Stimulated activated naive CD8-positive, alpha-beta T cell treated with anti-CD3 and anti-CD28 coated beads, Interleukin-15, Interleukin-2, amounts not matched to agents 100 ng/mL and 50 ng/mL, for 24 hours (primary cell): Measurements from ENCODE around the gene SUPT3H.
"Not testable (repeated sequence)": the region's sequence is repeated elsewhere in the genome, so short reads cannot be mapped to it uniquely, and the experiment has no call there.

Experiments
- H3K27ac Mint-ChIP-seq: one replicate; pipeline ENCODE4 v1.8.0; 2021; ENCODE audit warnings: mild to moderate bottlenecking, mixed read lengths
- H3K27me3 Mint-ChIP-seq: one replicate; pipeline ENCODE4 v1.8.0; 2021; ENCODE audit warnings: mixed read lengths
- H3K36me3 Mint-ChIP-seq: one replicate; pipeline ENCODE4 v1.8.0; 2021; ENCODE audit warnings: low read depth, mixed read lengths
- H3K4me1 Mint-ChIP-seq: one replicate; pipeline ENCODE4 v1.8.0; 2021; ENCODE audit warnings: low read depth, mixed read lengths
- H3K4me3 Mint-ChIP-seq: one replicate; pipeline ENCODE4 v1.8.0; 2021; ENCODE audit warnings: mild to moderate bottlenecking, mixed read lengths
- H3K9me3 Mint-ChIP-seq: one replicate; pipeline ENCODE4 v1.8.0; 2021; ENCODE audit warnings: mixed read lengths

The SUPT3H gene

DNA sequence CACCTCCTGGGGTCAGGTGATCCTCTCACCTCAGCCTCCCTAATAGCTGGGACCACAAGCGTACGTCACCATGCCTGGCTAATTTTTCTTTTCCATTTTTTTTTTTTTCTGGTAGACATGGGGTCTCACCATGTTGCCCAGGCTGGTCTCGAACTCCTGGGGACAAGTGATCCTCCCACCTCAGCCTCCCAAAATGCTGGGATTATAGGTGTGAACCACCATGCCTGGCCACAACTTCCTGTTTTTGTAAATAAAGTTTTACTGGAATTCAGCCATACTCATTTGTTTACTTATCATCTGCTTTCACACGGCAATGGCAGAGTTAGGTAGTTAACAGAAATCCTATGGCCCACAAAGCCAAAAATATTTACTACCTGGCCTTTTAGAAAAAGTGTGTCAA is 57.4 kb downstream of the SUPT3H start:
- Mint-ChIP-seq H3K27ac (no peak overlapping the region), H3K4me3 (no peak overlapping the region), H3K36me3 (peaks cover 9% of the 10 kb centered on the region), H3K4me1 (peaks cover 28% of the 10 kb centered on the region), H3K9me3 (no peaks in the 10 kb centered on the region), H3K27me3 (no peaks in the 10 kb centered on the region)

DNA sequence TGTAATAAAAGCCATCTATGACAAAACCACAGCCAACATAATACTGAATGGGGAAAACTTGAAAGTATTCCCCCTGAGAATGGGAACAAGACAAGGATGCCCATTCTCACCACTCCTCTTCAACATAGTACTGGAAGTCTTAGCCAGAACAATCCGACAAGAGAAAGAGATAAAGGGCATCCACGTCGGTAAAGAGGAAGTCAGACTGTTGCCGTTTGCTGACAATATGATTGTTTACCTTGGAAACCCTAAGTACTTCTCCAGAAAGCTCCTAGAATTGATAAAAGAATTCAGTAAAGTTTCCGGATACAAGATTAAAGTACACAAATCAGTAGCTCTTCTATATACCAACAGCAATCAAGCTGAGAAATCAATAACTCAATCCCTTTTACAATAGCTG is 63.6 kb downstream of the SUPT3H start:
- Mint-ChIP-seq H3K9me3 (peaks cover 4% of the 10 kb centered on the region), H3K27ac (no peak overlapping the region), H3K36me3 (peaks cover 34% of the 10 kb centered on the region), H3K4me3 (no peak overlapping the region), H3K4me1 (peaks cover 46% of the 10 kb centered on the region), H3K27me3 (no peaks in the 10 kb centered on the region)

DNA sequence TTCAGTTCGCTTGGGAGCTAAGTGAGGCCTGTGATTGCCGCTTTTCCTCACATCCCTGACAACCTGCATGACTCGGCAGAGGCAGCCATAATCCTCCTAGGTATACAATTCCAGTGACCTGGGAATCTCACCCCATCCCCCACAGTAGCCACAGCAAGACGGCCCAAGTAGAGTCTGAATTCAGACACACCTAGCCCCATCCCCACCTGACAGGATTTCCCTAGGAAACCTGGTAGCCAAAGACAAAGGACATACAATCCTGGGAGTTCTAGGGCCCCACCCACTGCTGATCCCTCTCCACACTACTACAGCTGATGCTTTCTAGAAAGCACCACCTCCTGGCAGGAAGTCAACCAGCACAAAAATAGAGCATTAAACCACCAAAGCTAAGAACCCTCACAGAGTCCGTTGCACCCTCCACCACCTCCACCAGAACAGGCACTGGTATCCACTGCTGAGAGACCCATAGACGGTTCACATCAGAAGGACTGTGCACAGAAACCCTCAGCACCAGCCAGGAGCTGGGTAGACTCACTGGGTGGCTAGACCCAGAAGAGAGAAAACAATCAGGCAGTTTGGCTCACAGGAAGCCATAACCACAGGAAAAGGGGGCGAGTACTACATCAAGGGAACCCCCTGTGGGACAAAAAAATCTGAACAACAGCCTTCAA is 67.5 kb downstream of the SUPT3H start:
- Mint-ChIP-seq H3K27me3 (no peaks in the 10 kb centered on the region), H3K27ac (peak overlapping the region; percentile 49), H3K4me3 (peak overlapping the region; percentile 39), H3K4me1 (peaks cover 53% of the 10 kb centered on the region), H3K36me3 (peaks cover 52% of the 10 kb centered on the region), H3K9me3 (peaks cover 8% of the 10 kb centered on the region)

DNA sequence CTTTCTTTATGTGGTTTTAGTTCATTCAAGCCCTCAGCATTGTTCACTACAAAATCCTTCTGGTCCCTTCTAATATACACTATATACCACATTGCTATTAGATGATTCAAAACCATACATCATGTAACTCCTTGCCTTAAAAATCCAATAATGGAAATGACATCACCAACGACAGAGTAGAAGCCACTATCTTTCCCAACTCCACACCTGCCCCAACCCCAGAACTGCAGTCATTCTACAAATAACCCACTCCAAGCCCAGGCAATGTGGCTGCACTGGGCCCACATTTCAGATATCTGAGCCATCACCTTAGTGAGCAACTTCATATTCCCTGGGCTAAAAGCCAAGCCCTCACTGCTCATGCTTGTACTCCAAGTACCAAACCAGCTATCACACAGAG is 72.2 kb downstream of the SUPT3H start:
- Mint-ChIP-seq H3K27ac (no peak overlapping the region), H3K27me3 (no peaks in the 10 kb centered on the region), H3K36me3 (peaks cover 35% of the 10 kb centered on the region), H3K4me3 (no peak overlapping the region), H3K4me1 (peaks cover 27% of the 10 kb centered on the region), H3K9me3 (peaks cover 5% of the 10 kb centered on the region)

DNA sequence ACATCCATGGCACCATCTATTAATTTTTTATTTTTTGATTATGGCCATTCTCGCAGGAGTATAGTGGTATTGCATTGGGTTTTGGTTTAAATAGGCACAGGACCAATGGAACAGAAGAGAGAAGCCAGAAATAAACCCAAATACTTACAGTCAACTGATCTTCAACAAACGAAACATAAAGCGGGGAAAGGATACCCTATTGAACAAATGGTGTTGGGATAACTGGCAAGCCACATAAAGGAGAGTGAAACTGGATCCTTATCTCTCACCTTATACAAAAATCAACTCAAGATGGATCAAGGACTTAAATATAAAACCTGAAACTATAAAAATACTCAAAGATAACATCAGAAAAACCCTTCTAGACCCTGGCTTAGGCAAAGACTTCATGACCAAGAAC is 74.9 kb downstream of the SUPT3H start:
- Mint-ChIP-seq H3K27me3 (no peaks in the 10 kb centered on the region), H3K36me3 (peaks cover 27% of the 10 kb centered on the region), H3K4me1 (peaks cover 8% of the 10 kb centered on the region), H3K4me3 (no peak overlapping the region), H3K27ac (no peak overlapping the region), H3K9me3 (peaks cover 5% of the 10 kb centered on the region)

DNA sequence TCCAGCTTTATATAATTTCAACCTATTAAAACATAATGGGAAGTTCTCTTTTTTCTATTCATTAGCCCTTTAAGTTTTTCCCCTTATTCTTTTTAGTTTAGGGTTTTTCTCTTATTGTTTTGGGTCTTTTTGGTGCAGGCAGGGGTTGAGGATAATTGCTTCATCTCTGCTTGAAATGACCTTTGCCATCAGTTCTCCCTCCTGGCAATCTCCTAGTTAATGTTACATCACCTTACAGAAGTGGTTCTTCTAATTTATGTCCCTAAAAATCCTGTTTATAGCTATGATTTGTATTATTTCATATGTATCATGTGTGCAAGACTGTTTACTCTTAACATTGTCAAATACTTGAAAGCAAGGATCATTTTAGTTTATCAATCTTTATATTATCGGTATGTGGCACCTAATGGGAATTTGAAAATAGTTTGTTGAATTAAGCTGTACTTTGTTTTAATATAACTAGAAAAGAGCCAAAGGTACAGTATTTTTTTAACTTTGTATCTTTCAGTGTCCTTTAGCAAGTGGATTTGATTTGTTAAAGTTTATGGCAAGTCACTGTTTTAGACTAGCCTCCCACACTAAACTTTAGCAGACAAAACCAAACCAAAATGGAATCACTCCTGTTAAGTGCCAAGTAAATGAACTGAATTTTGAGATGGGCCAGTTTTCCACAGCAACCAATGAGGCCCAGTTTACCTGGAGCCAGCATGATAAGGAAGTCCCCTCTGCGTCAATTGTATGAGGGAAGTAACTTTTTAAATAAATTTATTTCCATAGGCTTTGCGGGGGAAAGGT is 76.2 kb downstream of the SUPT3H start:
- peaks cover 21% of the 10 kb centered on the region for H3K36me3 Mint-ChIP-seq
- no peaks in the 10 kb centered on the region for H3K27me3 Mint-ChIP-seq
- H3K4me3 Mint-ChIP-seq = no peak overlapping the region
- peaks cover 6% of the 10 kb centered on the region for H3K4me1 Mint-ChIP-seq
- H3K9me3 Mint-ChIP-seq = peaks cover 4% of the 10 kb centered on the region
- no peak overlapping the region for H3K27ac Mint-ChIP-seq

DNA sequence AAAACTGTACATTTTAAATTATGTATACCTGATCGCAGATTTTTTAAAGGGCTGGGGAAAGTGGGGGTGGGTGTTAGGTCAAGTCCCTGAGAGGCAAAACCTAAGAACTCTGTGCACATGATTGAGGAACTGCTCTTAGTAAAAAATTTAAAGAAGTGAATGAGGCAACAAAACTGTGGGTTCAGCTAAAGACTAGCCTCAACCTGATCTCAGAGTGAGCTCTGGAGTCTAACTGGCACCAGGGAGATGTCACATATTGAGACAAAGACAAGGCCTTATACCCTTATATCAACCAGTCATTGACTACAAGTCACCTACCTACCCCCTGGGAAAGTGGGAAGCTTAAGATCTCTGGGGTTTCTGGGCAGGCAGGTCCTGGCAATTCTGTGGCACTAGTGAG is 77.0 kb downstream of the SUPT3H start:
- H3K9me3 Mint-ChIP-seq = no peaks in the 10 kb centered on the region
- H3K4me1 Mint-ChIP-seq = peaks cover 6% of the 10 kb centered on the region
- H3K36me3 Mint-ChIP-seq = peaks cover 13% of the 10 kb centered on the region
- no peaks in the 10 kb centered on the region for H3K27me3 Mint-ChIP-seq
- H3K27ac Mint-ChIP-seq = no peak overlapping the region
- H3K4me3 Mint-ChIP-seq = no peak overlapping the region

DNA sequence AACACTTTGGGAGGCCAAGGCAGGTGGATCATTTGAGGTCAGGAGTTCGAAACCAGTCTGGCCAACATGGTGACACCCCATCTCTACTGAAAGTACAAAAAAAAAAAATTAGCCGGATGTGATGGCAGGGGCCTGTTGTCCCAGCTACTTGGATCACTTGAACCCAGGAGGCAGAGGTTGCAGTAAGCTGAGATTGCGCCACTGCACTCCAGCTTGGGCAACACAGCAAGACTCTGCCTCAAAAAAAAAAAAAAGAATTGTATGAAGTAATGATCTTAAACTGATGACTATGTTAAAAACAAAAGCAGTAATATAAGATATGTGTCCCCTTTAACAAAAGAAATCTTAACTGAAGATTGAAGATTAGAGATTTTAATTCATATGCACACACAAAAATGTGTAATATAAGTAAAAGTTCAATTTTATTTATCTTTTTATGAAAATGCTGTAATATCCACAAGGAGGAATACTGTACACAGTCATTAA is 78.6 kb downstream of the SUPT3H start:
- Mint-ChIP-seq H3K27me3 (no peaks in the 10 kb centered on the region), H3K36me3 (peaks cover 17% of the 10 kb centered on the region), H3K4me3 (no peak overlapping the region), H3K4me1 (peaks cover 8% of the 10 kb centered on the region), H3K27ac (no peak overlapping the region), H3K9me3 (no peaks in the 10 kb centered on the region)

DNA sequence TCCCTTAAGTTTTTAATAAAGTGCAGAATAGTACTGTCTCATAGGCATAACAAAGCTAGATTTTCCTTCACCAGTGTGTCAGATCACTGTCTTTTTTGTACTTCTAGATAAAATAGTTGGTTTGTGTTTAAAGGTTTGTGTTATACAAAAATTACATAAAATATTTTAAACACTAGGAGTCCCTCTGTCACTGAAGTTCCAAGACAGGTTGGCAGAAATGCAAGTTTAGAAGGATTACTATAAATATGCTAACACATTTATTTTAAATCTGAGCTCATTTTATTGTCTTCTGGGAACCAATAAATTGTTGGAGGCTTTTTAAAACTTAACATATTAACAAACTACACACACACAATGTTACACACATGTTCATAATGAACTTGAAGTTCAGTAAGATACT is 80.4 kb downstream of the SUPT3H start:
- peaks cover 16% of the 10 kb centered on the region for H3K36me3 Mint-ChIP-seq
- H3K9me3 Mint-ChIP-seq = peaks cover 5% of the 10 kb centered on the region
- no peak overlapping the region for H3K27ac Mint-ChIP-seq
- peaks cover 20% of the 10 kb centered on the region for H3K4me1 Mint-ChIP-seq
- no peaks in the 10 kb centered on the region for H3K27me3 Mint-ChIP-seq
- H3K4me3 Mint-ChIP-seq = no peak overlapping the region

DNA sequence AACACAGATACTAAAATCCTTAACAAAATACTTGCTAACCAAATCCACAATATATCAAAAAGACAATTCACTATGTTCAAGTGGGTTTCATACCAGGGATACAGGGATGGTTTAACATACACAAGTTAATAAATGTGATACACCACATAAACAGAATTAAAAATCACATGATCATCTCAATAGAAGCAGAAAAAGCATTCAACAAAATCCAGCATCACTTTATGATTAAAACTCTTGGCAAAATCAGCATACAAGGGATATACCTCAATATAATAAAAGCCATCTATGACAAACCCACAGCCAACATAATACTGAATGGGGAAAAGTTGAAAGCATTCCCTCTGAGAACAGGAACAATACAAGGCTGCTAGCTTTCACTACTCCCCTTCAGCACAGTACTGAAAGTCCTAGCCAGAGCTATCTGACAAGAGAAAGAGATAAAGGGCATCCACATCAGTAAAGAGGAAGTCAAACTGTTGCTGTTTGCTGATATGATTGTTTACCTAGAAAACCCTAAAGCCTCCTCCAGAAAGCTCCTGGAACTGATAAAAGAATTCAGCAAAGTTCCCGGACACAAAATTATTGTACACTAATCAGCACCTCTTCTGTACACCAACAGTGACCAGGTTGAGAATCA is 83.6 kb downstream of the SUPT3H start:
- Mint-ChIP-seq H3K36me3 (peaks cover 24% of the 10 kb centered on the region), H3K4me1 (peaks cover 21% of the 10 kb centered on the region), H3K27ac (peak overlapping the region; percentile 66)
- H3K9me3 Mint-ChIP-seq, H3K4me3 Mint-ChIP-seq, H3K27me3 Mint-ChIP-seq: not testable (repeated sequence)

DNA sequence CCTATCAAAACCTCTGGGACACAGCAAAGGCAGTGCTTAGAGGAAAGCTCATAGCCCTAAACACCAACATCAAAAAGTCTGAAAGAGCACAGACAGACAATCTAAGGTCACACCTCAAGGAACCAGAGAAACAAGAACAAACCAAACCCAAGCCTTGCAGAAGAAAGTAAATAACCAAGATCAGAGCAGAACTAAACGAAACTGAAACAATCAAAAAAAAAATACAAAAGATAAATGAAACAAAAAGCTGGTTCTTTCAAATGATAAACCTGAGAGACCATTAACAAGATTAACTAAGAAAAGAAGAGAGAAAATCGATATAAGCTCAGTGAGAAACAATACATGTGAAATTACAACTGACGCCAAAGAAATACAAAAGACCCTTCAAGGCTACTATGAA is 84.4 kb downstream of the SUPT3H start:
- Mint-ChIP-seq H3K36me3 (peaks cover 24% of the 10 kb centered on the region), H3K4me3 (peak overlapping the region; percentile 36), H3K9me3 (peaks cover 5% of the 10 kb centered on the region), H3K27me3 (no peaks in the 10 kb centered on the region), H3K27ac (peak overlapping the region; percentile 66), H3K4me1 (peaks cover 21% of the 10 kb centered on the region)

DNA sequence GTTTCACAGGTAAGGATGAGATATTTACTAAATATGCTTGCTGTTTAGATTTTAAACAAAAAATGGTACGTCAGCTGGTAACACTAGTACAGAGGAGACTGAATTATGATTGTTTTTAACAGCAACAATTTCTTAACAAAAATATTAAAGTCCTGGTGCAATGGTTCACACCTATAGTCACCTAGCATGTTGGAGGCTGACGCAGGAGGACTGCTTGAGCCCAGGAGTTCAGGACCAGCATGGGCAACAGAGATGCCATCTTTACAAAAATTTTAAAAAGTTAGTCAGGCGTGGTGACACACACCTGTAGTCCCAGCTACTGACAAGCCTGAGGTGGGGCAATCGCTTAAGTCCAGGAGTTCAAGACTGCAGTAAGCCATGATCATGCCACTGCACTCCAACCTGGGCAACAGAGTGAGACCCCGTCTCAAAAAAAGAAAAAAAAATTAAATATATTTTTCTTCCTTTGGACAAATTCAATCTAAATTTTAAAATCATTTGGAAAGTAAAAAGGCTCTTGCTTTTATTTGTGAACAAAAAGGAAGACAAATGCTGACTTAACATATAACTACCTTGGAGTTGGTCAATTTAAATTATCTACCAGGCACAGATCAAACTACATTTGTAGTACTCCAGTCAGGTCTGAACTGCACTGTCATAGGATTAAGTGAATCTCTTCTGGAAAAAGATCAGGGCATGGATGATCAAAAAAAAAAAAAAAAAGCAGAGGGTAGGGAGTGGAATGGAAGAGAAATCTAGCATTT is 87.8 kb downstream of the SUPT3H start:
- no peak overlapping the region for H3K27ac Mint-ChIP-seq

DNA sequence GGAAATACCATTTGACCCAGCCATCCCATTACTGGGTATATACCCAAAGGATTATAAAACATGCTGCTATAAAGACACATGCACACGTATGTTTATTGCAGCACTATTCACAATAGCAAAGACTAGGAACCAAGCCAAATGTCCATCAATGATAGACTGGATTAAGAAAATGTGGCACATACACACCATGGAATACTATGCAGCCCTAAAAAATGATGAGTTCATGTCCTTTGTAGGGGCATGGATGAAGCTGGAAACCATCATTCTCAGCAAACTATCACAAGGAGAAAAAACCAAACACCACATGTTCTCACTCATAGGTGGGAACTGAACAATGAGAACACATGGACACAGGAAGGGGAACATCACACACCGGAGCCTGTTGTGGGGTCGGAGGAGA is 91.0 kb downstream of the SUPT3H start:
- not testable (repeated sequence) for H3K4me1 Mint-ChIP-seq, H3K27me3 Mint-ChIP-seq, H3K27ac Mint-ChIP-seq, H3K4me3 Mint-ChIP-seq, H3K9me3 Mint-ChIP-seq
- peaks cover 19% of the 10 kb centered on the region for H3K36me3 Mint-ChIP-seq

More for the DNA sequence above, 87.8 kb downstream of the SUPT3H start:
- Mint-ChIP-seq H3K36me3 (peaks cover 25% of the 10 kb centered on the region), H3K4me1 (peaks cover 21% of the 10 kb centered on the region), H3K27me3 (no peaks in the 10 kb centered on the region), H3K9me3 (peaks cover 5% of the 10 kb centered on the region), H3K4me3 (no peak overlapping the region)

DNA sequence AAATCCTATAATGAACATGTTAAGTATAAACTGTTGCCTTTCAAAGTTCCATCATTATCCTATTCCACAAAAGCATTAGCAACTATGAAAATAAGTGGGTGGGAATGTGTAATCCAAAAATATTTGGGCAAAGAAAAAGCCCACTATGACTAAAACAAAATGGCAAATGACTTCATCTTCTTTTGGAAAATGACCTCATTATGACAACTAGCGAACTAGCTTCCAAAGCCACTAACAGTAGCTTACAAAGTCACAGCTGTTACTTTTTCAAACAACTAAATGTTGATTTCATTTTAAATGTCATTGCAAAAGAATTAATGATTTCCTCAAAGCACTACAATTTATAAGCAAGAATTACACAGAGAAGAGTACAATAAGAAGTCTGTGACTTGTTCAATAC is 99.4 kb downstream of the SUPT3H start:
- Mint-ChIP-seq H3K36me3 (peaks cover 36% of the 10 kb centered on the region), H3K4me1 (peaks cover 4% of the 10 kb centered on the region), H3K9me3 (peaks cover 13% of the 10 kb centered on the region), H3K27ac (no peak overlapping the region), H3K27me3 (no peaks in the 10 kb centered on the region), H3K4me3 (no peak overlapping the region)

DNA sequence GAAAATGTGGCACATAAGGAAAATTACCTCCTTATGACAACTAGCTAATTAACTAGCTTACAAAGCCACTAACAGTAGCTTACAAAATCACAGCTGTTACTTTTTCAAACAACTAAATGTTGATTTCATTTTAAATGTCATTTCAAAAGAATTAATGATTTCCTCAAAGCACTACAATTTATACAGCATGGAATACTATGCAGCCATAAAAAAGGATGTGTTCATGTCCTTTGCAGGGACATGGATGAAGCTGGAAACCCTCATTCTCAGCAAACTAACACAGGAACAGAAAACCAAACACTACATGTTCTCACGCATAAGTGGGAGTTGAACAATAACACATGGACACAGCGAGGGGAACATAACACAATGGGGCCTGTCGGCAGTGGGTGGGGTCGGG is 100.0 kb downstream of the SUPT3H start:
- peaks cover 13% of the 10 kb centered on the region for H3K9me3 Mint-ChIP-seq
- not testable (repeated sequence) for H3K4me1 Mint-ChIP-seq, H3K27me3 Mint-ChIP-seq, H3K27ac Mint-ChIP-seq, H3K4me3 Mint-ChIP-seq
- peaks cover 42% of the 10 kb centered on the region for H3K36me3 Mint-ChIP-seq
